Stomach (tissue), 9 donors: ENCODE measurements around the gene CYP4X1. TPM values are rescaled to one million over a fixed set of nuclear protein-coding genes. Genes with fewer than 3 reads are reported as not detected.
"Not testable (repeated sequence)": the region's sequence is repeated elsewhere in the genome, so short reads cannot be mapped to it uniquely, and the experiment has no call there.

Experiments
- DNase-seq, 2 donors: peaks; one replicate each; pipeline versions ENCODE4 v3.0.0 to v3.0.0-alpha.2; 2013 to 2019
- H3K27ac ChIP-seq, 5 donors: fragments of 200-600 bp in 4 of 5; sonication (generic) in 4 of 5; one replicate each; pipeline ENCODE4 v1.5.1; 2013 to 2019; ENCODE audit warnings: mild to moderate bottlenecking in 1 of 5, moderate library complexity in 1 of 5
- H3K27me3 ChIP-seq, 3 donors: fragments of 200-600 bp; sonication (generic); one replicate each; pipeline ENCODE4 v1.5.1; 2017 to 2019; ENCODE audit warnings: mixed run types in 1 of 3
- H3K36me3 ChIP-seq, 4 donors: fragments of 200-600 bp; sonication (generic); 1 replicate in 3 of 4; 2 replicates in 1 of 4; pipeline ENCODE4 v1.5.1; 2016 to 2019
- H3K4me1 ChIP-seq, 4 donors: fragments of 200-600 bp; sonication (generic); one replicate each; pipeline ENCODE4 v1.5.1; 2016 to 2019
- H3K4me3 ChIP-seq, 4 donors: fragments of 200-600 bp; sonication (generic) in 3 of 4; one replicate each; pipeline ENCODE4 v1.5.1; 2016 to 2019; ENCODE audit warnings: mild to moderate bottlenecking in 1 of 4
- H3K9me3 ChIP-seq, 4 donors: fragments of 200-600 bp; sonication (generic); one replicate each; pipeline ENCODE4 v1.5.1; 2016 to 2019
- EP300 ChIP-seq: sonication (generic); formaldehyde crosslinking; IDR thresholded peaks from one replicate; pipeline ENCODE4 v1.6.1; 2017; ENCODE audit warnings: antibody characterized with exemption
- POLR2A ChIP-seq, 4 donors: fragments of 450-650 bp; IDR thresholded peaks; one replicate each; pipeline ENCODE4 v1.6.1; 2016; ENCODE audit warnings: antibody characterized with exemption in 4 of 4, control low read depth in 2 of 4, mild to moderate bottlenecking in 1 of 4, moderate library complexity in 1 of 4
- POLR2AphosphoS5 ChIP-seq, 3 donors: sonication (generic); formaldehyde crosslinking; IDR thresholded peaks; one replicate each; pipeline ENCODE4 v1.6.1; 2016; ENCODE audit warnings: antibody characterized with exemption in 3 of 3
- WGBS, 5 donors: extraction: QIAGEN DNeasy Blood & Tissue Kit in 3 of 5; methylation state at CpG; one replicate each; pipeline versions ENCODE4 v1.1.5 to v1.1.7; 2013 to 2018; 5-methylcytosine and 5-hydroxymethylcytosine counted together
- intact Hi-C: fragments of 100-400 bp; cut with DNase I; formaldehyde crosslinking; loops from one replicate; pipeline ENCODE4 v1.15.1; 2023; ENCODE audit warnings: low total_unique reads
- polyA plus RNA-seq, 3 donors: library from polyadenylated mRNA; stranded (reverse); fragments of 200-250 nt; gene quantifications; one replicate each; pipeline ENCODE4 v1.2.3, GENCODE V29; 2013
- total RNA-seq, 5 donors: library from RNA; depleted of rRNA; stranded (reverse); fragments of >200 nt; gene quantifications; one replicate each; pipeline versions ENCODE4 v1.1.0 to v1.2.3, GENCODE V29; 2014 to 2016
- TF ChIP-seq, protein P1 (sequence below), 7 experiments: fragments of 450-650 bp in 4 of 7; fragments of 200-600 bp in 3 of 7; sonication (generic) in 3 of 7; IDR thresholded peaks; one replicate each; pipeline ENCODE4 v1.5.1; 2016 to 2019; ENCODE audit warnings: antibody characterized with exemption in 7 of 7, control low read depth in 2 of 7, mild to moderate bottlenecking in 1 of 7
- donor health status: healthy with polysubstance abuse.
- donor health status: Bipolar disorder and iron deficiency.
- donor health status: healthy.

Gene CYP4X1
- total and polyA plus RNA-seq, 8 donors: 0.29 to 28.3 (median 10.8) TPM

DNA sequence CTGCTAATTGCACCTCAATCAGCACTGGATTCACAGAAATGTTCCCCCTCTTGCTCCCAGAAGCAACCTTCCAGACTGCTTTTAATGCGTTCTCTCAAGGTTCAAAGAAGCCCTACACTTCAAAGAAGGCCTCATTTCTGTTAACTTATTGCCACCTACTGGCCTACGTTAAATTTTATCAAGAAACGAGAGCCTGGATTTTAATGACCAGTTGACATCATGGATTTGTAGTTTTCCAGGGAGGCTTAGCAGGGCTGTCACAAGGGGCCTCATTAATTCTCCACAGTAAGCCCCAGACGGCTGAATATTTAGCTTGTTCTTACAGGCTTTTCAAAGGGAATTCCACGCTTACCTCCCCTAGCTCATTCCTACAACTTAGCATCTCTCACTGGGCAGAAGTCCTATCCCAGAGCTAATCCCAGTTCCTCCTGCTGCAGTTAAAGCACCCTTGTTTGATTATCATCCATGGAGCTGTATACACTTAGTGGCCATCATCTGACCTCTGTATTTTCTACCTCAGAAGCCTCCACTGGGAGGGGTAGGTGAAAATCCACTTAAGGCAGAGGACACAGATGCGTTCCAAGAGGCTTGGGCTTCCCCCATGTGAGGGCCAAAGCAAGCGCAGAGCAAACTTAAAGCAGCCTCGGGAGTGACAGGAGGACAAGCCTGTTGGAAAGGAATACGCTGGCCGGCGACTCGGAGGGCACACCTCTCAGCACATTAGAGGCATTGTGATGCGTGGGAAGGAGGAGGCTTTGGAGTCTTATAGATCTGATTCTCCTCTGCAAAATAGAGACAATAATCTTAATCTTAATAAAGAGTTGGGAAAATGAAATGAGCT lies 32.2 kb upstream of the CYP4X1 start:
- TF ChIP-seq, protein P1, sequence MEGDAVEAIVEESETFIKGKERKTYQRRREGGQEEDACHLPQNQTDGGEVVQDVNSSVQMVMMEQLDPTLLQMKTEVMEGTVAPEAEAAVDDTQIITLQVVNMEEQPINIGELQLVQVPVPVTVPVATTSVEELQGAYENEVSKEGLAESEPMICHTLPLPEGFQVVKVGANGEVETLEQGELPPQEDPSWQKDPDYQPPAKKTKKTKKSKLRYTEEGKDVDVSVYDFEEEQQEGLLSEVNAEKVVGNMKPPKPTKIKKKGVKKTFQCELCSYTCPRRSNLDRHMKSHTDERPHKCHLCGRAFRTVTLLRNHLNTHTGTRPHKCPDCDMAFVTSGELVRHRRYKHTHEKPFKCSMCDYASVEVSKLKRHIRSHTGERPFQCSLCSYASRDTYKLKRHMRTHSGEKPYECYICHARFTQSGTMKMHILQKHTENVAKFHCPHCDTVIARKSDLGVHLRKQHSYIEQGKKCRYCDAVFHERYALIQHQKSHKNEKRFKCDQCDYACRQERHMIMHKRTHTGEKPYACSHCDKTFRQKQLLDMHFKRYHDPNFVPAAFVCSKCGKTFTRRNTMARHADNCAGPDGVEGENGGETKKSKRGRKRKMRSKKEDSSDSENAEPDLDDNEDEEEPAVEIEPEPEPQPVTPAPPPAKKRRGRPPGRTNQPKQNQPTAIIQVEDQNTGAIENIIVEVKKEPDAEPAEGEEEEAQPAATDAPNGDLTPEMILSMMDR (IDR thresholded peaks at IDR 0.05): peak in 3 of 7 experiments; percentile 7 to 63 (median 37)
- TF ChIP-seq POLR2A (IDR thresholded peaks at IDR 0.05): no peak
- Histone ChIP-seq H3K36me3 (no peaks in the 10 kb centered on the region), H3K27me3 (no peaks in the 10 kb centered on the region), H3K27ac (no peak overlapping the region), H3K9me3 (peaks cover 0 to 5% (median 2%) of the 10 kb centered on the region in 4 donors), H3K4me1 (no peaks in the 10 kb centered on the region), H3K4me3 (no peak overlapping the region)
- DNase-seq: peak in 1 of 2 donors; percentile 50
- intact Hi-C loops: no loop called here
- 35 to 45% (median 39%) methylated on average over 13 of the region's 13 CpGs for WGBS, 5 donors

DNA sequence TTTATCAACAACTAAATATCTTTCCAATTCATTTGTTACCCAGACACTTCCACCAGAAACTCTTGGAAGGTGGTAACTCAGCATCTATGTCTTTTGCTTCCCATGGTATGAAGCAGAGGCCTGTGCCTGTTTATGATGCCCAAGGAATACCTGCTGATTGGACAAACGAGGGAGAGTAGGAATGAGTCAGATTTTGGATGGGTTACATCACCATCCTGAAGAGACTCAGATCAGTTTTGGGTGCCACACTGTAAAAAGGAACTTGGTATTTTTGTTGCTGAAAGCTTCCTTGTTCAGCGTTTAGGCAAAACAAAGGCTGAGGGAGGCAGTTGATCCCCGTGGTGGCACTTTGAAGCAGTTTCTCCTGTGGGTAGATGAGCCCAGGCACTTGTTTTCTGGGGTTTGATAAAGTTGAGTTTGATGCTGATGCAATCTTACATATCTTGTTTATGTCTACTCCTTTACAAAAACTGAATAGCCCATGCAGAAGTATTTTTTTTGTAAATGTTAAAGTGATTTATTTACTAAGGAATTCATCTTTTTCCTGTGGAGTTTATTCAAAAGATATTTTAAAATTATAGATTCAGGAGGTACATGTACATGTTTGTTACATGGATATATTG lies 26.7 kb upstream of the CYP4X1 start:
- DNase-seq: no peak
- intact Hi-C loops: no loop called here
- Histone ChIP-seq H3K27me3 (no peaks in the 10 kb centered on the region), H3K36me3 (no peaks in the 10 kb centered on the region), H3K4me3 (no peak overlapping the region), H3K9me3 (peaks cover 0 to 5% (median 2%) of the 10 kb centered on the region in 4 donors), H3K27ac (no peak overlapping the region), H3K4me1 (no peaks in the 10 kb centered on the region)
- WGBS, 5 donors: 45 to 53% (median 47%) methylated on average over 3 of the region's 3 CpGs
- TF ChIP-seq POLR2A (IDR thresholded peaks at IDR 0.05): no peak
- no peak for TF ChIP-seq POLR2AphosphoS5 (IDR thresholded peaks at IDR 0.05)
- TF ChIP-seq, protein P1 (IDR thresholded peaks at IDR 0.05): no peak
- TF ChIP-seq EP300: no peak

DNA sequence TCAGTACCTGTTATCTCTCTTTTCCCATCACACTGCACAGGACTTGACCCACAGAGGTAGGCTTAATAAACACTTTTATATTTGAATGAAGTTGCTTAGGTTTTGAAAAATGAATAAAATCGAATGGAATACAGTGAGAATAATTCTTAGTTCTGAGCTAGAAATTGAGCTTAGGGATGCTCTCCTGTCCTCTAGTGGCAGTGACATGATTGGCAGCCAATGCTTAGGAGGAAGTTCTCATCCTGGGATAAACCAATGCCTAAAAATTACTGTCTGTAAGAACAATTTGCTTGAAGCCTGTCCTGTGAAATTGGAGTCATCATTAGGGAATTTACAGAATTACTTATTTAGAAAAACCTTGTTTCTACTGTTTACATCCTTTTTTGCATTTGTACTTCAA lies 21.3 kb upstream of the CYP4X1 start:
- WGBS, 5 donors: 32 to 48% (median 39%) methylated on average over 1 of the region's 1 CpG
- DNase-seq: no peak
- no peaks in the 10 kb centered on the region for H3K27me3 ChIP-seq
- H3K9me3 ChIP-seq: peaks cover 0 to 11% (median 8%) of the 10 kb centered on the region in 4 donors
- no peak overlapping the region for H3K4me3 ChIP-seq
- no peak overlapping the region for H3K27ac ChIP-seq
- no peak for TF ChIP-seq POLR2A (IDR thresholded peaks at IDR 0.05)
- TF ChIP-seq, protein P1 (IDR thresholded peaks at IDR 0.05): peak in 1 of 7 experiments; percentile 16
- H3K4me1 ChIP-seq: no peaks in the 10 kb centered on the region
- intact Hi-C loops: no loop called here
- no peaks in the 10 kb centered on the region for H3K36me3 ChIP-seq

DNA sequence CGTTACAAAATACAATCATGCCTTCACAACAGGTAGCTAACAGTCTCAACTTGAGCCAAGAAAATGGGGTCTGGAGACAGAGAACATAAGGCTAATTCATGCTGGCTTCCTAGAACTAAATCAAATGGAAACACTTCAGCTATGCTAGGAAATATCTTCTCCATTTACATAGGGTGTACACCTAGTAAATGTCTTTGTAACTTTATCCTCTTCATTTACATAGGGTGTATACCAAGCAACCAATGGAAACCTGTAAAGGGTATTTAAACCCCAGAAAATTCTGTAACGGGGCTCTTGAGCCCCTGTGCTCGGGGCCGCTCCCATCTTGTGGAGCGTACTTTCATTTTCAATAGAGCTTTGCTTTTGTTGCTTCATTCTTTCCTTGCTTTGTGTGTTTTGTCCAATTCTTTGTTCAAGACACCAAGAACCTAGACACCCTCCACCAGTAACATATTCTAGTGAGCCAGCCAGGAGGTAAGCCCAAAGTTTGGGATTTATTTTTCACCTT lies 19.5 kb upstream of the CYP4X1 start:
- 38 to 62% (median 54%) methylated on average over 5 of the region's 5 CpGs for WGBS, 5 donors
- intact Hi-C loops: no loop called here

DNA sequence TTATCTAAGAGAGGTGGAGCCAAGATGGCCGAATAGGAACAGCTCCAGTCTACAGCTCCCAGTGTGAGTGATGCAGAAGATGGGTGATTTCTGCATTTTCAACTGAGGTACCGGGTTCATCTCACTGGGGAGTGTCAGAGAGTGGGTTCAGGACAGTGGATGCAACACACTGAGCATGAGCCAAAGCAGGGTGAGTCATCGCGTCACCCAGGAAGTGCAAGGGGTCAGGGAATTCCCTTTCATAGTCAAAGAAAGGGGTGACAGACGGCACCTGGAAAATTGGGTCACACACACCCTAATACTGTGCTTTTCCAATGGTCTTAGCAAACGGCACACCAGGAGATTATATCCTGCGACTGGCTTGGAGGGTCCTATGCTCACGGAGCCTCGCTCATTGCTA lies 17.0 kb upstream of the CYP4X1 start:
- WGBS, 5 donors: 86 to 94% (median 89%) methylated on average over 9 of the region's 9 CpGs
- H3K36me3 ChIP-seq, H3K4me1 ChIP-seq, H3K27me3 ChIP-seq, H3K27ac ChIP-seq, H3K4me3 ChIP-seq, intact Hi-C loops, DNase-seq: not testable (repeated sequence)
- H3K9me3 ChIP-seq: peaks cover 0 to 12% (median 9%) of the 10 kb centered on the region in 4 donors

More for the DNA sequence above, 19.5 kb upstream of the CYP4X1 start:
- peak overlapping the region in 3 of 4 donors; percentile 7 to 17 (median 16) for H3K4me3 ChIP-seq
- TF ChIP-seq POLR2A (IDR thresholded peaks at IDR 0.05): no peak
- no peak for TF ChIP-seq POLR2AphosphoS5 (IDR thresholded peaks at IDR 0.05)
- no peak for TF ChIP-seq EP300
- TF ChIP-seq, protein P1 (IDR thresholded peaks at IDR 0.05): no peak
- H3K4me1 ChIP-seq: no peaks in the 10 kb centered on the region
- H3K36me3 ChIP-seq: no peaks in the 10 kb centered on the region
- no peak for DNase-seq
- peaks cover 0 to 12% (median 9%) of the 10 kb centered on the region in 4 donors for H3K9me3 ChIP-seq
- no peak overlapping the region for H3K27ac ChIP-seq
- no peaks in the 10 kb centered on the region for H3K27me3 ChIP-seq
